Subcutaneous abdominal adipose tissue (tissue), 5 donors: Measurements from ENCODE around the gene NEIL3.

Experiments
- H3K27ac ChIP-seq: one replicate; pipeline ENCODE4 v1.7.0; 2013; ENCODE audit warnings: low read depth, mild to moderate bottlenecking, inconsistent platforms, low read length, moderate library complexity
- H3K27me3 ChIP-seq, 5 donors: one replicate each; pipeline ENCODE4 v1.7.0; 2013; ENCODE audit warnings: low read length in 5 of 5, inconsistent platforms in 1 of 5; ENCODE audit not compliant: control insufficient read depth in 5 of 5, insufficient read depth in 4 of 5
- H3K36me3 ChIP-seq, 5 donors: one replicate each; pipeline ENCODE4 v1.7.0; 2013; ENCODE audit warnings: low read length in 5 of 5; ENCODE audit not compliant: control insufficient read depth in 5 of 5, insufficient read depth in 5 of 5
- H3K4me1 ChIP-seq, 5 donors: one replicate each; pipeline ENCODE4 v1.7.0; 2013; ENCODE audit warnings: low read length in 5 of 5, mild to moderate bottlenecking in 3 of 5, moderate library complexity in 1 of 5; ENCODE audit not compliant: control insufficient read depth in 5 of 5, insufficient read depth in 5 of 5
- H3K4me3 ChIP-seq, 5 donors: one replicate each; pipeline ENCODE4 v1.7.0; 2013; ENCODE audit warnings: low read length in 5 of 5, low read depth in 1 of 5
- H3K9ac ChIP-seq, 5 donors: one replicate each; pipeline ENCODE4 v1.7.0; 2013; ENCODE audit warnings: low read length in 5 of 5, mild to moderate bottlenecking in 4 of 5, moderate library complexity in 3 of 5
- H3K9me3 ChIP-seq, 5 donors: one replicate each; pipeline ENCODE4 v1.7.0; 2013; ENCODE audit warnings: low read length in 5 of 5; ENCODE audit not compliant: control insufficient read depth in 5 of 5
- donor health status: healthy.
- donor health status: healthy.
- donor health status: healthy.
- donor health status: healthy.
- donor health status: healthy.

The NEIL3 gene

GRCh38 chr4:177281351-177281909, 28.2 kb upstream of the NEIL3 start:
- H3K36me3 ChIP-seq: no peaks in the 10 kb centered on the region
- H3K27ac ChIP-seq: no peak overlapping the region
- no peaks in the 10 kb centered on the region for H3K27me3 ChIP-seq
- H3K4me3 ChIP-seq: no peak overlapping the region
- H3K9ac ChIP-seq: no peak overlapping the region
- H3K4me1 ChIP-seq: peaks cover 0 to 13% (median 3%) of the 10 kb centered on the region in 5 donors
- no peaks in the 10 kb centered on the region for H3K9me3 ChIP-seq

GRCh38 chr4:177282284-177282835, 27.3 kb upstream of the NEIL3 start:
- Histone ChIP-seq H3K27ac (no peak overlapping the region), H3K9ac (no peak overlapping the region), H3K4me1 (peaks cover 0 to 13% (median 3%) of the 10 kb centered on the region in 5 donors), H3K27me3 (no peaks in the 10 kb centered on the region), H3K9me3 (no peaks in the 10 kb centered on the region), H3K36me3 (no peaks in the 10 kb centered on the region), H3K4me3 (no peak overlapping the region)

GRCh38 chr4:177283167-177283566, 26.5 kb upstream of the NEIL3 start:
- Histone ChIP-seq H3K27ac (no peak overlapping the region), H3K9me3 (no peaks in the 10 kb centered on the region), H3K36me3 (no peaks in the 10 kb centered on the region), H3K27me3 (no peaks in the 10 kb centered on the region), H3K9ac (no peak overlapping the region), H3K4me1 (peaks cover 0 to 13% (median 3%) of the 10 kb centered on the region in 5 donors), H3K4me3 (no peak overlapping the region)

- H3K9ac ChIP-seq: no peak overlapping the region
- H3K4me1 ChIP-seq: peaks cover 0 to 9% (median 3%) of the 10 kb centered on the region in 5 donors
- no peak overlapping the region for H3K27ac ChIP-seq
- no peak overlapping the region for H3K4me3 ChIP-seq
- no peaks in the 10 kb centered on the region for H3K36me3 ChIP-seq
- H3K9me3 ChIP-seq: no peaks in the 10 kb centered on the region
- no peaks in the 10 kb centered on the region for H3K27me3 ChIP-seq
These were observed 23.7 kb upstream of the NEIL3 start for GRCh38 chr4:177285953-177286352.

- Histone ChIP-seq H3K4me1 (peaks cover 0 to 4% (median 0%) of the 10 kb centered on the region in 5 donors), H3K27ac (no peak overlapping the region), H3K4me3 (no peak overlapping the region), H3K27me3 (no peaks in the 10 kb centered on the region), H3K9ac (no peak overlapping the region), H3K9me3 (no peaks in the 10 kb centered on the region), H3K36me3 (no peaks in the 10 kb centered on the region)
These were observed 22.4 kb upstream of the NEIL3 start for GRCh38 chr4:177287255-177287654.

GRCh38 chr4:177288335-177288734, 21.3 kb upstream of the NEIL3 start:
- H3K27ac ChIP-seq: no peak overlapping the region
- no peak overlapping the region for H3K4me3 ChIP-seq
- H3K9me3 ChIP-seq: no peaks in the 10 kb centered on the region
- no peaks in the 10 kb centered on the region for H3K27me3 ChIP-seq
- H3K9ac ChIP-seq: no peak overlapping the region
- no peaks in the 10 kb centered on the region for H3K36me3 ChIP-seq
- H3K4me1 ChIP-seq: no peaks in the 10 kb centered on the region

- H3K9ac ChIP-seq: no peak overlapping the region
- no peak overlapping the region for H3K4me3 ChIP-seq
- H3K36me3 ChIP-seq: no peaks in the 10 kb centered on the region
- H3K4me1 ChIP-seq: peaks cover 0 to 4% (median 0%) of the 10 kb centered on the region in 5 donors
- H3K27me3 ChIP-seq: no peaks in the 10 kb centered on the region
- no peak overlapping the region for H3K27ac ChIP-seq
- H3K9me3 ChIP-seq: no peaks in the 10 kb centered on the region
These were observed 18.9 kb upstream of the NEIL3 start for GRCh38 chr4:177290780-177291179.

- H3K27ac ChIP-seq: no peak overlapping the region
- no peaks in the 10 kb centered on the region for H3K36me3 ChIP-seq
- no peak overlapping the region for H3K4me3 ChIP-seq
- peaks cover 0 to 4% (median 0%) of the 10 kb centered on the region in 5 donors for H3K4me1 ChIP-seq
- H3K27me3 ChIP-seq: no peaks in the 10 kb centered on the region
- no peaks in the 10 kb centered on the region for H3K9me3 ChIP-seq
- no peak overlapping the region for H3K9ac ChIP-seq
These were observed 17.5 kb upstream of the NEIL3 start for GRCh38 chr4:177292171-177292570.

- Histone ChIP-seq H3K27me3 (no peaks in the 10 kb centered on the region), H3K27ac (no peak overlapping the region), H3K9ac (no peak overlapping the region), H3K36me3 (no peaks in the 10 kb centered on the region), H3K4me1 (peaks cover 0 to 4% (median 0%) of the 10 kb centered on the region in 5 donors), H3K4me3 (no peak overlapping the region), H3K9me3 (peaks cover 4 to 9% (median 8%) of the 10 kb centered on the region in 5 donors)
These were observed 16.3 kb upstream of the NEIL3 start for GRCh38 chr4:177293208-177294033.

GRCh38 chr4:177297785-177298391, 11.8 kb upstream of the NEIL3 start:
- H3K4me1 ChIP-seq: peaks cover 0 to 4% (median 0%) of the 10 kb centered on the region in 5 donors
- no peaks in the 10 kb centered on the region for H3K36me3 ChIP-seq
- no peak overlapping the region for H3K27ac ChIP-seq
- no peak overlapping the region for H3K4me3 ChIP-seq
- peaks cover 4 to 9% (median 8%) of the 10 kb centered on the region in 5 donors for H3K9me3 ChIP-seq
- no peak overlapping the region for H3K9ac ChIP-seq
- H3K27me3 ChIP-seq: no peaks in the 10 kb centered on the region
